Ectodermal cell (in vitro differentiated cells): Measurements from ENCODE around the gene HSD3B1. TPM values are rescaled to one million over a fixed set of nuclear protein-coding genes. Genes with fewer than 3 reads are reported as not detected.

ENCODE experiments used
- H3K27ac ChIP-seq: 2 replicates; pipeline ENCODE4 v1.7.0; 2013; ENCODE audit warnings: mild to moderate bottlenecking, low read depth, low read length; ENCODE audit not compliant: insufficient read depth, poor library complexity, severe bottlenecking
- H3K27me3 ChIP-seq: 2 replicates; pipeline ENCODE4 v1.7.0; 2013; ENCODE audit warnings: mild to moderate bottlenecking, low read length; ENCODE audit not compliant: insufficient read depth, control insufficient read depth, poor library complexity, severe bottlenecking
- H3K36me3 ChIP-seq: one replicate; pipeline ENCODE4 v1.7.0; 2013; ENCODE audit warnings: low read length; ENCODE audit not compliant: control insufficient read depth, insufficient read depth
- H3K4me1 ChIP-seq: one replicate; pipeline ENCODE4 v1.7.0; 2013; ENCODE audit warnings: low read length; ENCODE audit not compliant: control insufficient read depth, insufficient read depth
- H3K4me3 ChIP-seq: 2 replicates; pipeline ENCODE4 v1.7.0; 2013; ENCODE audit warnings: low read depth, low read length, control low read depth; ENCODE audit not compliant: insufficient read depth
- H3K9me3 ChIP-seq: 2 replicates; pipeline ENCODE4 v1.7.0; 2013; ENCODE audit warnings: mild to moderate bottlenecking, low read length, moderate library complexity; ENCODE audit not compliant: control insufficient read depth
- WGBS, 2 experiments: methylation state at CpG; one replicate each; pipeline ENCODE4 v1.1.7; 2013; ENCODE audit warnings: missing lambda C conversion rate in 2 of 2; 5-methylcytosine and 5-hydroxymethylcytosine counted together
- polyA plus RNA-seq, 4 experiments: library from polyadenylated mRNA; stranded (reverse); fragments of 50-300 nt; gene quantifications; one replicate each; pipeline ENCODE4 v1.2.3, GENCODE V29; 2013

The HSD3B1 gene
- not detected for polyA plus RNA-seq (2013, experiment 1 of 4)
- not detected for polyA plus RNA-seq (2013, experiment 2 of 4)
- polyA plus RNA-seq (2013, experiment 3 of 4), result not detected
- polyA plus RNA-seq (2013, experiment 4 of 4), result not detected

DNA sequence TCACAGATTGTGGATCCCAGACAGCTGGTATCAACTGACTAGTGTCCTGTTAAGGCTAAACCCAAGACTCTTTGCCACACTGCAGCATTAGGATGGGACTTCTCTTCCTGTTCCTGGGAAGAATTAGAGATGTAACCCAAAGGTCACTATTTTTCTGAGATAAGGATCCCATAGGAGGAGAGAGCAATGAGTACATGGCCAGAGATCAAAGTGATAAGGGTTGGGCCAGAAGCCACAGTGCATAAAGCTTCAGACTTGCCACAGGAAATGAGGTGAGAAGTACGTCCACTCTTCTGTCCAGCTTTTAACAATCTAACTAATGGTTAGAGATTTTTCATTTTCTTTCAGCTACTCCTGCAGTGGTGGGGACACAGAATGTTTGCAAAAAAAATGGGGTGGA is at the start of gene HSD3B1:
Gene HSD3B1 (plus strand): TSS at position 270 of the 400 bp plus-strand sequence. CDS start 267 bp downstream, outside the sequence.
- 90 to 92% methylated on average over 1 of the region's 1 CpG for WGBS, 2 experiments

GRCh38 chr1:119462964-119463363 is 44.0 kb upstream of the HSD3B1 start:
- H3K4me1 ChIP-seq, result no peaks in the 10 kb centered on the region
- H3K36me3 ChIP-seq, result no peaks in the 10 kb centered on the region
- H3K9me3 ChIP-seq, result no peaks in the 10 kb centered on the region
- H3K27me3 ChIP-seq, result no peaks in the 10 kb centered on the region
- no peak overlapping the region for H3K27ac ChIP-seq
- 89 to 98% methylated on average over 2 of the region's 2 CpGs for WGBS, 2 experiments
- no peak overlapping the region for H3K4me3 ChIP-seq

More for the DNA sequence above, at the start of gene HSD3B1:
- no peak within 1 kb of the TSS for H3K27ac ChIP-seq
- H3K27me3 ChIP-seq, result no peaks in the 10 kb centered on the region
- H3K4me1 ChIP-seq, result no peaks in the 10 kb centered on the region
- H3K36me3 ChIP-seq, result no peaks in the 10 kb centered on the region
- no peaks in the 10 kb centered on the region for H3K9me3 ChIP-seq
- H3K4me3 ChIP-seq, result no peak within 1 kb of the TSS

GRCh38 chr1:119463569-119463968 is 43.4 kb upstream of the HSD3B1 start:
- Histone ChIP-seq H3K9me3 (no peaks in the 10 kb centered on the region), H3K27me3 (no peaks in the 10 kb centered on the region), H3K27ac (no peak overlapping the region), H3K4me3 (no peak overlapping the region), H3K4me1 (no peaks in the 10 kb centered on the region), H3K36me3 (no peaks in the 10 kb centered on the region)
- WGBS, 2 experiments, result 85 to 92% methylated on average over 1 of the region's 2 CpGs

DNA sequence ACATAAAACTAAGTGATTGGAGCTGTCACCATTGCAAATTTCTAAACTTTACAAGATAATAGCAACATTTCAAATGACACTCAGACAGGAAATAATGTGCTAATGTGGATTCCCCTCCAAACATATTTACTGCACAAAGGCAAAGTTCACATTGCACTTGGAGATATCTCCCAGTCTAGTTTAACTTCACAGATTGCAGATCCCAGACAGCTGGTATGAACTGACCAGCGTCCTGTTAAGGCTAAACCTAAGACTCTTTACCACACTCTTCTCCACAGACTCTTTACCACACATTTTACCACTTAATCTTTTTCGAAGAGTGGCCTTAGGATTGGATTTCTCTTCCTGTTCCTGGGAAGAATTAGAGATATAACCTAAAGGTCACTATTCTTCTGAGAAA is 40.6 kb upstream of the HSD3B1 start:
- Histone ChIP-seq H3K36me3 (no peaks in the 10 kb centered on the region), H3K4me3 (no peak overlapping the region), H3K27ac (no peak overlapping the region), H3K27me3 (no peaks in the 10 kb centered on the region), H3K9me3 (no peaks in the 10 kb centered on the region), H3K4me1 (no peaks in the 10 kb centered on the region)
- WGBS, 2 experiments, result 85 to 87% methylated on average over 2 of the region's 2 CpGs

- WGBS, 2 experiments, result 90 to 97% methylated on average over 1 of the region's 1 CpG
Measured at GRCh38 chr1:119467219-119467618, 39.8 kb upstream of the HSD3B1 start.

GRCh38 chr1:119467857-119468668 is 38.9 kb upstream of the HSD3B1 start:
- H3K36me3 ChIP-seq, result no peaks in the 10 kb centered on the region
- H3K27ac ChIP-seq, result no peak overlapping the region
- H3K27me3 ChIP-seq, result no peaks in the 10 kb centered on the region
- WGBS, 2 experiments, result 94 to 95% methylated on average over 3 of the region's 4 CpGs
- no peaks in the 10 kb centered on the region for H3K9me3 ChIP-seq
- H3K4me1 ChIP-seq, result no peaks in the 10 kb centered on the region
- H3K4me3 ChIP-seq, result no peak overlapping the region

More at GRCh38 chr1:119467219-119467618, 39.8 kb upstream of the HSD3B1 start:
- Histone ChIP-seq H3K4me3 (no peak overlapping the region), H3K27me3 (no peaks in the 10 kb centered on the region), H3K9me3 (no peaks in the 10 kb centered on the region), H3K27ac (no peak overlapping the region), H3K4me1 (no peaks in the 10 kb centered on the region), H3K36me3 (no peaks in the 10 kb centered on the region)

DNA sequence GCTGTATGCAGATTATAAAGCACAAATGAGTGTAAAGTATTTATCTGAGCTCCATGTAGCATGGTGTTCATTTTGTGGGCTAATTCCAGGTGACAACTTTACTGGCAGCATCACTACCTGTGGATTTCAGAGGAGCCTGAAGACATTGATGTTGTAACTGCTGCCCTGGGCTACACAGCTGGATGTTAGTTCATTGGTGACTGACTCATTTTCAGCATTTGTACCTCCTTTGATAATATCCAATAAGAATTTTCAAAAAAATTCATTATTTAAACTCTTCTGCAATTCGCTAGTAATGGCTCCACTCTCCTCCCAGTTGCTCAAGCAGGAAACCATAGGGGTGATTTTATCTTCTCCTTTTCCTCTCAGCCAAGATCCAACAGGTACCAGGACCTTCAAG is 37.3 kb upstream of the HSD3B1 start:
- no peaks in the 10 kb centered on the region for H3K27me3 ChIP-seq
- H3K36me3 ChIP-seq, result no peaks in the 10 kb centered on the region
- H3K4me1 ChIP-seq, result no peaks in the 10 kb centered on the region
- no peak overlapping the region for H3K4me3 ChIP-seq
- H3K9me3 ChIP-seq, result no peaks in the 10 kb centered on the region
- WGBS, 2 experiments, result 88 to 94% methylated on average over 1 of the region's 1 CpG
- no peak overlapping the region for H3K27ac ChIP-seq

- WGBS, 2 experiments, result 83 to 85% methylated on average over 3 of the region's 3 CpGs
- Histone ChIP-seq H3K9me3 (no peaks in the 10 kb centered on the region), H3K4me1 (no peaks in the 10 kb centered on the region), H3K4me3 (no peak overlapping the region), H3K36me3 (no peaks in the 10 kb centered on the region), H3K27ac (no peak overlapping the region), H3K27me3 (no peaks in the 10 kb centered on the region)
Measured at GRCh38 chr1:119470377-119470776, 36.6 kb upstream of the HSD3B1 start.

- no peaks in the 10 kb centered on the region for H3K27me3 ChIP-seq
- H3K27ac ChIP-seq, result no peak overlapping the region
Measured at GRCh38 chr1:119470958-119471357, 36.1 kb upstream of the HSD3B1 start.

DNA sequence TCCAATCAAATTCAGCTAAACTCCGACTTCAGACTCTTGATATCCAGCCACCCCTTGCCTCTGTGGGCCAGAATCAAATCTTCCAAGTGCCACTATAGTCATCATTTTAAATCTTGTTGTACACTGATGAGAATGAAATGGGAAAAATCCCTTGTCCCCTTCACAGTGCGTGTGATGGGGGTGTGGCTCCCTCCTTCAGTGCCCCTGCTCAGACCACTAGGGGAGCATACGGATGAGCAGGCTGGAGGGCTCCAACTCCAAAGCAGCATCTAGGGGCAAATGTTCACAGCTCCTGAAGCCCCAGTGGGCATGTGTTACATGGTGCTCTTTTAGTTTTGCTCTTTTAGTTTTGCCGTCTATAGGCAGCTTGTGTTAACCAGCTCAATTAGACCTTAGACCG is 35.4 kb upstream of the HSD3B1 start:
- Histone ChIP-seq H3K9me3 (no peaks in the 10 kb centered on the region), H3K27me3 (no peaks in the 10 kb centered on the region), H3K4me3 (no peak overlapping the region), H3K27ac (no peak overlapping the region), H3K36me3 (no peaks in the 10 kb centered on the region), H3K4me1 (no peaks in the 10 kb centered on the region)
- WGBS, 2 experiments, result 82 to 87% methylated on average over 5 of the region's 5 CpGs

More at GRCh38 chr1:119470958-119471357, 36.1 kb upstream of the HSD3B1 start:
- H3K36me3 ChIP-seq, result no peaks in the 10 kb centered on the region
- no peaks in the 10 kb centered on the region for H3K9me3 ChIP-seq
- WGBS, 2 experiments, result 94 to 96% methylated on average over 7 of the region's 7 CpGs
- H3K4me1 ChIP-seq, result no peaks in the 10 kb centered on the region
- H3K4me3 ChIP-seq, result no peak overlapping the region
